ENCODE data around the gene FRMD4B. TPM values are rescaled to one million over a fixed set of nuclear protein-coding genes. Genes with fewer than 3 reads are reported as not detected.

Gene FRMD4B
- total RNA-seq, 1 donor from 2014 or later: 102 TPM

DNA sequence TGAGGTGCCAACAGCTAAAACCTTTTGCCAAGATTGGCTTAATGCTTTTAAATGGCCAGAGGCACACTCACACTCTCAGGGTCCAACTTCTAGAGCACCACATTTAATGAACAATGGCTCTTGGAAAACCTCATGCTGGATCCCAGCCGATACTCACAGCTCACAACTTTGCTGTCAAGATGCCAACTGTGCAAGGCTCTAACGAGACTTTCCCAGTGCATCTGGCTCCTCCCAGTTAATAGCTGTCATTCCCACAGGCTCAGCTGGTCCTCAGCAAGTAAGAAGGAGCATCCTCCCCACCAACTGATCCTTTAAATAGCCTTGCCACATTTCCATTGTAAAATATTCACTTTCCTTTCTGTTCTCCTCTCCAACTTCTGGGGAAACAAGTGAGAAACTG lies 20.3 kb upstream of the FRMD4B start:
- Mint-ChIP-seq H3K36me3 (ENCODE audit: low read depth, unreplicated experiment) (peaks cover 11% of the 10 kb centered on the region), H3K9me3 (ENCODE audit: unreplicated experiment) (no peaks in the 10 kb centered on the region), H3K27ac (ENCODE audit: unreplicated experiment) (no peak overlapping the region), H3K4me3 (ENCODE audit: unreplicated experiment) (no peak overlapping the region), H3K27me3 (ENCODE audit: unreplicated experiment) (peaks cover 3% of the 10 kb centered on the region), H3K4me1 (ENCODE audit: unreplicated experiment) (peaks cover 22% of the 10 kb centered on the region)
- TF ChIP-seq, protein P1, sequence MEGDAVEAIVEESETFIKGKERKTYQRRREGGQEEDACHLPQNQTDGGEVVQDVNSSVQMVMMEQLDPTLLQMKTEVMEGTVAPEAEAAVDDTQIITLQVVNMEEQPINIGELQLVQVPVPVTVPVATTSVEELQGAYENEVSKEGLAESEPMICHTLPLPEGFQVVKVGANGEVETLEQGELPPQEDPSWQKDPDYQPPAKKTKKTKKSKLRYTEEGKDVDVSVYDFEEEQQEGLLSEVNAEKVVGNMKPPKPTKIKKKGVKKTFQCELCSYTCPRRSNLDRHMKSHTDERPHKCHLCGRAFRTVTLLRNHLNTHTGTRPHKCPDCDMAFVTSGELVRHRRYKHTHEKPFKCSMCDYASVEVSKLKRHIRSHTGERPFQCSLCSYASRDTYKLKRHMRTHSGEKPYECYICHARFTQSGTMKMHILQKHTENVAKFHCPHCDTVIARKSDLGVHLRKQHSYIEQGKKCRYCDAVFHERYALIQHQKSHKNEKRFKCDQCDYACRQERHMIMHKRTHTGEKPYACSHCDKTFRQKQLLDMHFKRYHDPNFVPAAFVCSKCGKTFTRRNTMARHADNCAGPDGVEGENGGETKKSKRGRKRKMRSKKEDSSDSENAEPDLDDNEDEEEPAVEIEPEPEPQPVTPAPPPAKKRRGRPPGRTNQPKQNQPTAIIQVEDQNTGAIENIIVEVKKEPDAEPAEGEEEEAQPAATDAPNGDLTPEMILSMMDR (IDR thresholded peaks at IDR 0.05; ENCODE audit: unreplicated experiment): no peak
- DNase-seq (ENCODE audit: low spot score): no peak

DNA sequence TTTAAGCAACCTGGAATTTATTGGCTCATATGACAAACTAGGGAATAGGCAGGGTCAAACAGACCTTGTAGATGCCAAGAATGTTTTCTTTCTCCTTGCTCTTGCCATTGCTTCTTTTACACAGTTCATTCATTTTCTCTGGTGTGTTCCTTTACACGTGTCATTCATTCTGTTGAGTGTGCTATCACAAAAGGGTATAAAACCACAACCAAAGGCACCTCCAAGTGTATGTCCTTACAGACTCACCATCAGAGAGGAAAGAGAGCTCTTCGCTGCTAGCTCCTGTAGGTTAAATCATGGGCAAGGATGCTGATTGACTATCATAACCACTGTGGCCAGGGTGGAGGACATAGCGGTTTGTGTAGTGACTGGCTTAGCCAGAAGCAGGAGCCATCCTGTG lies 19.2 kb upstream of the FRMD4B start:
- peaks cover 11% of the 10 kb centered on the region for H3K36me3 Mint-ChIP-seq (ENCODE audit: low read depth, unreplicated experiment)
- TF ChIP-seq, protein P1 (IDR thresholded peaks at IDR 0.05; ENCODE audit: unreplicated experiment): no peak
- peaks cover 18% of the 10 kb centered on the region for H3K4me1 Mint-ChIP-seq (ENCODE audit: unreplicated experiment)
- H3K27me3 Mint-ChIP-seq (ENCODE audit: unreplicated experiment): peaks cover 3% of the 10 kb centered on the region
- no peak overlapping the region for H3K27ac Mint-ChIP-seq (ENCODE audit: unreplicated experiment)
- no peak overlapping the region for H3K4me3 Mint-ChIP-seq (ENCODE audit: unreplicated experiment)
- DNase-seq (ENCODE audit: low spot score): no peak
- no peaks in the 10 kb centered on the region for H3K9me3 Mint-ChIP-seq (ENCODE audit: unreplicated experiment)

DNA sequence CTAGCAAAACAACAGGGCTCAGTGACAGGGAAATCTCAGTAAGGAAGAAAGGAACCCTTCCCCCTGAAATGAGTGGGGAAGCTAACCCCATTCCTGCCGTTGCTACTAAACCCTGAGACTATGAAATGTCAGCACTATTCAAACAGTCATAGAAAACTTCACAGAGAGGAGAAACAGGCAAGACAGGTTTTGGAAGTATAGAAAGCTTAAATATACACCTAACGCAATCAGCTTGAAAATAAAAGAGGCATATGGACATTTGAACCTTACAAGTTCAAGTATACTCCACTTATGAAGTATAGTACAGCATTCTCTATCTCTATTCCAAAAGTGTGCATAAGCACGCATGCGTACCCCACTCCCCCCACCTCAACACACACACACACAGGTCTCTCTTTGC lies 17.6 kb upstream of the FRMD4B start:
- DNase-seq (ENCODE audit: low spot score): no peak
- Mint-ChIP-seq H3K9me3 (ENCODE audit: unreplicated experiment) (no peaks in the 10 kb centered on the region), H3K4me3 (ENCODE audit: unreplicated experiment) (no peak overlapping the region), H3K4me1 (ENCODE audit: unreplicated experiment) (peaks cover 12% of the 10 kb centered on the region), H3K27ac (ENCODE audit: unreplicated experiment) (no peak overlapping the region), H3K36me3 (ENCODE audit: low read depth, unreplicated experiment) (peaks cover 11% of the 10 kb centered on the region), H3K27me3 (ENCODE audit: unreplicated experiment) (peaks cover 3% of the 10 kb centered on the region)
- TF ChIP-seq, protein P1 (IDR thresholded peaks at IDR 0.05; ENCODE audit: unreplicated experiment): no peak

DNA sequence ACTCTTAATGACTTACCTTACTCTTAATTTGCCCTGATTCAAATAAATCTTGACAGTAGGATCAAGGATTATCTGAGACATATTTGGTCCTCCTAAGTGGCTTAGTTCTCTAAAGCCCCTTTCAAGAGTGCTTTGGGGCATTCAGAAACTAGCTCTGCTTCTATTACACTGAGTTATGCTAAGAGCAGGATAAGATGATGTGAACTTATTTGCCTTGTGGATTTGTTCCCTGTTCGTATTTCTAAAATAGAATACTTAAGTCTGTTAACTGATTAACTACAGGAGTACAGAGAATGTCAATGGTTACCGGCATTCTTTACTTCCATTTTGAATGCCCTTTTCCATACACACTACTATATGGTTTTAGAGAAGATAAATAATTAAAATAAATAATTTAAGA lies 14.8 kb upstream of the FRMD4B start:
- Mint-ChIP-seq H3K4me3 (ENCODE audit: unreplicated experiment) (no peak overlapping the region), H3K27ac (ENCODE audit: unreplicated experiment) (no peak overlapping the region), H3K36me3 (ENCODE audit: low read depth, unreplicated experiment) (peaks cover 4% of the 10 kb centered on the region), H3K27me3 (ENCODE audit: unreplicated experiment) (no peaks in the 10 kb centered on the region), H3K9me3 (ENCODE audit: unreplicated experiment) (no peaks in the 10 kb centered on the region), H3K4me1 (ENCODE audit: unreplicated experiment) (peaks cover 10% of the 10 kb centered on the region)
- DNase-seq (ENCODE audit: low spot score): no peak
- TF ChIP-seq, protein P1 (IDR thresholded peaks at IDR 0.05; ENCODE audit: unreplicated experiment): no peak

DNA sequence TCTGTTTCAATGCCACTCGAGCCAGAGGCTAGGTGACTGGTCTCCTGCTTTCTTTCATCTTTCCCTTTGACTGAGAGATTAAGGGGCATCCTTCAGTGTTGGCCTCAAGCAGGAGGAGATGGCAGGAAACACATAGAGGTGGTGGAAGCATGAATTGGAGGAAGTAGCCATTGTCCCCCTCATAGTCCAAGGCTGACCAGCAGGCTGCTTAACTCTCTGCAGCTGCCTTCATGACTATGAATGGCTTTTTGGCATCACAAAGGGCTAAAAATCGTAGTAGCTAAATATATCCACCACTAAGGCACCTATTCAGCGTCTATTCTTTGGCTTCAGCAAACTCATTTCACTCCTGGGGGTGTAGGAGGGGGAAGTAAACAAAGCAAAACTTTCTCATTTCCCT lies 7.0 kb upstream of the FRMD4B start:
- Mint-ChIP-seq H3K4me3 (ENCODE audit: unreplicated experiment) (no peak overlapping the region), H3K4me1 (ENCODE audit: unreplicated experiment) (peaks cover 27% of the 10 kb centered on the region), H3K36me3 (ENCODE audit: low read depth, unreplicated experiment) (no peaks in the 10 kb centered on the region), H3K9me3 (ENCODE audit: unreplicated experiment) (no peaks in the 10 kb centered on the region), H3K27me3 (ENCODE audit: unreplicated experiment) (no peaks in the 10 kb centered on the region), H3K27ac (ENCODE audit: unreplicated experiment) (no peak overlapping the region)
- TF ChIP-seq, protein P1 (IDR thresholded peaks at IDR 0.05; ENCODE audit: unreplicated experiment): no peak
- no peak for DNase-seq (ENCODE audit: low spot score)

Data from endothelial cell (in vitro differentiated cells).